ENCODE results near the gene EGR4.

EGR4 gene

GRCh38 chr2:73250872-73251846 is 42.2 kb downstream of the EGR4 start:
- DNase-seq (ENCODE audit: low read depth in 2 of 3, low spot score in 2 of 3) = no peak

GRCh38 chr2:73249636-73250035 is 43.7 kb downstream of the EGR4 start:
- no peak for DNase-seq (ENCODE audit: low read depth in 2 of 3, low spot score in 2 of 3)

- DNase-seq (ENCODE audit: low read depth in 2 of 3, low spot score in 2 of 3) = no peak
These were observed 46.5 kb downstream of the EGR4 start for GRCh38 chr2:73246850-73247249.

- no peak for DNase-seq (ENCODE audit: low read depth in 2 of 3, low spot score in 2 of 3)
These were observed 48.8 kb downstream of the EGR4 start for GRCh38 chr2:73244580-73244979.

GRCh38 chr2:73243884-73244570 is 49.3 kb downstream of the EGR4 start:
- DNase-seq (ENCODE audit: low read depth in 2 of 3, low spot score in 2 of 3) = no peak
